Activated T-cell treated with anti-CD3 and anti-CD28 coated beads, Interleukin-2, amount 50 U/mL, for 4 hours (primary cell): Measurements from ENCODE around the gene ACSM2A. TPM values are rescaled to one million over a fixed set of nuclear protein-coding genes. Genes with fewer than 3 reads are reported as not detected.
"Not testable (repeated sequence)": the region's sequence is repeated elsewhere in the genome, so short reads cannot be mapped to it uniquely, and the experiment has no call there.

Experiments used
- ATAC-seq, 2 donors: fragments of 200-7000 bp; cut with Tn5 transposase; one replicate each; pipeline ENCODE4 v1.10.0; 2021
- DNase-seq: peaks from one replicate; pipeline ENCODE4 v3.0.0-alpha.2; 2020
- H3K27me3 Mint-ChIP-seq: one replicate; pipeline ENCODE4 v1.8.0; 2021; ENCODE audit warnings: low read depth, mixed read lengths
- H3K36me3 Mint-ChIP-seq: one replicate; pipeline ENCODE4 v1.8.0; 2022; ENCODE audit warnings: mixed read lengths; ENCODE audit not compliant: insufficient read depth
- H3K4me1 Mint-ChIP-seq: one replicate; pipeline ENCODE4 v1.8.0; 2021; ENCODE audit warnings: low read depth, mixed read lengths
- H3K4me3 Mint-ChIP-seq: one replicate; pipeline ENCODE4 v1.8.0; 2021; ENCODE audit warnings: mild to moderate bottlenecking, moderate library complexity, mixed read lengths
- H3K9me3 Mint-ChIP-seq: one replicate; pipeline ENCODE4 v1.8.0; 2021; ENCODE audit warnings: mixed read lengths
- total RNA-seq, 3 donors: library from RNA; stranded (reverse); gene quantifications; one replicate each; pipeline ENCODE4 v1.2.1, GENCODE V29; 2021

ACSM2A gene
- total RNA-seq, 3 donors from 2014 or later = 0.14 to 0.24 TPM; not detected in 1

- ATAC-seq (no peak), DNase-seq (no peak)
- Mint-ChIP-seq H3K27me3 (peaks cover 3% of the 10 kb centered on the region), H3K9me3 (no peaks in the 10 kb centered on the region), H3K4me1 (no peaks in the 10 kb centered on the region), H3K4me3 (no peak overlapping the region), H3K36me3 (no peaks in the 10 kb centered on the region)
Measured at GRCh38 chr16:20484726-20485125, 33.4 kb downstream of the ACSM2A start.

- no peak for DNase-seq
- no peak for ATAC-seq
- Mint-ChIP-seq H3K36me3 (no peaks in the 10 kb centered on the region), H3K9me3 (no peaks in the 10 kb centered on the region), H3K4me1 (no peaks in the 10 kb centered on the region), H3K27me3 (peaks cover 3% of the 10 kb centered on the region), H3K4me3 (no peak overlapping the region)
Measured at GRCh38 chr16:20485408-20485807, 34.1 kb downstream of the ACSM2A start.

GRCh38 chr16:20490994-20491393, 39.7 kb downstream of the ACSM2A start:
- not testable (repeated sequence) for DNase-seq, H3K27me3 Mint-ChIP-seq, ATAC-seq, H3K4me1 Mint-ChIP-seq, H3K36me3 Mint-ChIP-seq, H3K4me3 Mint-ChIP-seq, H3K9me3 Mint-ChIP-seq

- not testable (repeated sequence) for ATAC-seq, H3K4me3 Mint-ChIP-seq, DNase-seq, H3K36me3 Mint-ChIP-seq, H3K9me3 Mint-ChIP-seq, H3K4me1 Mint-ChIP-seq, H3K27me3 Mint-ChIP-seq
Measured at GRCh38 chr16:20491448-20491847, 40.1 kb downstream of the ACSM2A start.

- peaks cover 17% of the 10 kb centered on the region for H3K9me3 Mint-ChIP-seq
- no peaks in the 10 kb centered on the region for H3K36me3 Mint-ChIP-seq
- H3K4me1 Mint-ChIP-seq = no peaks in the 10 kb centered on the region
- no peak for DNase-seq
- no peaks in the 10 kb centered on the region for H3K27me3 Mint-ChIP-seq
- no peak overlapping the region for H3K4me3 Mint-ChIP-seq
- ATAC-seq = no peak
Measured at GRCh38 chr16:20504418-20504817, 53.1 kb downstream of the ACSM2A start.

- Mint-ChIP-seq H3K27me3 (no peaks in the 10 kb centered on the region), H3K4me1 (no peaks in the 10 kb centered on the region), H3K9me3 (peaks cover 17% of the 10 kb centered on the region), H3K36me3 (no peaks in the 10 kb centered on the region), H3K4me3 (no peak overlapping the region)
- no peak for ATAC-seq
- no peak for DNase-seq
Measured at GRCh38 chr16:20507280-20507679, 56.0 kb downstream of the ACSM2A start.

GRCh38 chr16:20510323-20510722, 59.0 kb downstream of the ACSM2A start:
- no peak for ATAC-seq
- H3K36me3 Mint-ChIP-seq = no peaks in the 10 kb centered on the region
- no peak overlapping the region for H3K4me3 Mint-ChIP-seq
- peaks cover 7% of the 10 kb centered on the region for H3K27me3 Mint-ChIP-seq
- peaks cover 27% of the 10 kb centered on the region for H3K9me3 Mint-ChIP-seq
- no peaks in the 10 kb centered on the region for H3K4me1 Mint-ChIP-seq
- no peak for DNase-seq

GRCh38 chr16:20515688-20516090, 64.4 kb downstream of the ACSM2A start:
- H3K9me3 Mint-ChIP-seq = peaks cover 12% of the 10 kb centered on the region
- no peaks in the 10 kb centered on the region for H3K36me3 Mint-ChIP-seq
- ATAC-seq = no peak
- H3K4me1 Mint-ChIP-seq = no peaks in the 10 kb centered on the region
- peaks cover 16% of the 10 kb centered on the region for H3K27me3 Mint-ChIP-seq
- H3K4me3 Mint-ChIP-seq = no peak overlapping the region
- no peak for DNase-seq

- H3K4me3 Mint-ChIP-seq = no peak overlapping the region
- no peaks in the 10 kb centered on the region for H3K4me1 Mint-ChIP-seq
- ATAC-seq = no peak
- peaks cover 12% of the 10 kb centered on the region for H3K9me3 Mint-ChIP-seq
- no peak for DNase-seq
- no peaks in the 10 kb centered on the region for H3K36me3 Mint-ChIP-seq
- H3K27me3 Mint-ChIP-seq = peaks cover 19% of the 10 kb centered on the region
Measured at GRCh38 chr16:20517149-20517548, 65.8 kb downstream of the ACSM2A start.

- ATAC-seq (no peak), DNase-seq (no peak)
- H3K4me1 Mint-ChIP-seq = no peaks in the 10 kb centered on the region
- H3K36me3 Mint-ChIP-seq = no peaks in the 10 kb centered on the region
- H3K4me3 Mint-ChIP-seq = no peak overlapping the region
- H3K9me3 Mint-ChIP-seq = peaks cover 12% of the 10 kb centered on the region
- peaks cover 12% of the 10 kb centered on the region for H3K27me3 Mint-ChIP-seq
Measured at GRCh38 chr16:20519231-20519630, 67.9 kb downstream of the ACSM2A start.

- Mint-ChIP-seq H3K4me3 (no peak overlapping the region), H3K36me3 (no peaks in the 10 kb centered on the region), H3K9me3 (peaks cover 4% of the 10 kb centered on the region), H3K27me3 (peaks cover 12% of the 10 kb centered on the region), H3K4me1 (no peaks in the 10 kb centered on the region)
- ATAC-seq (no peak), DNase-seq (no peak)
Measured at GRCh38 chr16:20520103-20520502, 68.8 kb downstream of the ACSM2A start.

- ATAC-seq, H3K9me3 Mint-ChIP-seq, H3K27me3 Mint-ChIP-seq: not testable (repeated sequence)
Measured at GRCh38 chr16:20531795-20532194, 80.5 kb downstream of the ACSM2A start.

GRCh38 chr16:20532284-20532792, 81.0 kb downstream of the ACSM2A start:
- H3K4me3 Mint-ChIP-seq, H3K4me1 Mint-ChIP-seq, ATAC-seq, H3K9me3 Mint-ChIP-seq, H3K27me3 Mint-ChIP-seq, DNase-seq, H3K36me3 Mint-ChIP-seq: not testable (repeated sequence)

More at GRCh38 chr16:20531795-20532194, 80.5 kb downstream of the ACSM2A start:
- not testable (repeated sequence) for H3K4me3 Mint-ChIP-seq, DNase-seq, H3K36me3 Mint-ChIP-seq, H3K4me1 Mint-ChIP-seq

- H3K36me3 Mint-ChIP-seq, DNase-seq, H3K9me3 Mint-ChIP-seq, H3K27me3 Mint-ChIP-seq, H3K4me3 Mint-ChIP-seq, ATAC-seq, H3K4me1 Mint-ChIP-seq: not testable (repeated sequence)
Measured at GRCh38 chr16:20536669-20537068, 85.3 kb downstream of the ACSM2A start.
